H1 (cell line): ENCODE results near the gene GTF2A2. TPM values are rescaled to one million over a fixed set of nuclear protein-coding genes. Genes with fewer than 3 reads are reported as not detected.

ENCODE experiments used
- CTCF ChIA-PET: fragments of 300-600 bp; sonication (Branson Sonifier 250); formaldehyde crosslinking; loops from one replicate; lab custom pipeline; 2021; ENCODE audit not compliant: partially characterized antibody; lab: Charles Lee
- POLR2A ChIA-PET: fragments of 300-600 bp; sonication (Branson Sonifier 250); formaldehyde crosslinking; loops from one replicate; lab custom pipeline; 2021; ENCODE audit warnings: inconsistent platforms; ENCODE audit not compliant: partially characterized antibody; lab: Charles Lee
- DNase-seq, 2 experiments: peaks; one replicate each; pipeline versions ENCODE4 v3.0.0 to v3.0.0-alpha.2; 2010 to 2022; ENCODE audit warnings: low spot score in 2 of 2, low read depth in 1 of 2, mixed read lengths in 1 of 2
- FAIRE-seq: peaks from 2 replicates; lab custom pipeline; 2011; peaks lifted over from hg19 to GRCh38; lab: Jason Lieb, UNC
- H2AFZ ChIP-seq: 2 replicates; pipeline ENCODE4 v1.8.1; 2012; ENCODE audit warnings: low read length, inconsistent platforms
- H2AK5ac ChIP-seq: 2 replicates; pipeline ENCODE4 v1.6.1; 2013; ENCODE audit warnings: low read depth, low read length
- H2BK120ac ChIP-seq: replicated peaks from 2 replicates; pipeline ENCODE3; 2013; ENCODE audit warnings: low read depth, low read length, inconsistent platforms
- H2BK12ac ChIP-seq: 2 replicates; pipeline ENCODE4 v1.6.1; 2013; ENCODE audit warnings: low read depth, low read length
- H2BK15ac ChIP-seq: 2 replicates; pipeline ENCODE4 v1.6.1; 2013; ENCODE audit warnings: low read length
- H2BK20ac ChIP-seq: 2 replicates; pipeline ENCODE4 v1.6.1; 2013; ENCODE audit warnings: low read length
- H2BK5ac ChIP-seq: 2 replicates; pipeline ENCODE4 v1.6.1; 2013; ENCODE audit warnings: low read depth, low read length
- H3K14ac ChIP-seq: 2 replicates; pipeline ENCODE4 v1.6.1; 2013; ENCODE audit warnings: inconsistent platforms; ENCODE audit not compliant: insufficient read length
- H3K18ac ChIP-seq: 2 replicates; pipeline ENCODE4 v1.6.1; 2013; ENCODE audit warnings: low read length; ENCODE audit errors: extremely low read depth
- H3K23ac ChIP-seq: 2 replicates; pipeline ENCODE4 v1.6.1; 2013; ENCODE audit warnings: inconsistent platforms; ENCODE audit not compliant: insufficient read length
- H3K23me2 ChIP-seq: 2 replicates; pipeline ENCODE4 v1.6.1; 2013; ENCODE audit warnings: low read depth, low read length
- H3K27ac ChIP-seq: 2 replicates; pipeline ENCODE4 v1.6.1; 2011; ENCODE audit warnings: low read depth, low read length, inconsistent platforms
- H3K27me3 ChIP-seq, 4 experiments: replicated peaks in 1 of 4; 1 replicate in 1 of 4; 2 replicates in 3 of 4; pipeline versions ENCODE4 v1.6.1 to v1.8.1; 2011 to 2013; ENCODE audit warnings: low read length in 3 of 4, mild to moderate bottlenecking in 3 of 4, inconsistent platforms in 2 of 4, mixed read lengths in 2 of 4, moderate library complexity in 1 of 4; ENCODE audit not compliant: control insufficient read depth in 3 of 4, insufficient read depth in 3 of 4; ENCODE audit errors: extremely low read depth in 1 of 4
- H3K36me3 ChIP-seq, 4 experiments: 2 replicates each; pipeline versions ENCODE4 v1.6.1 to v1.8.1; 2011 to 2013; ENCODE audit warnings: mild to moderate bottlenecking in 4 of 4, low read length in 3 of 4, moderate library complexity in 2 of 4, control low read depth in 1 of 4, inconsistent platforms in 1 of 4; ENCODE audit not compliant: insufficient read depth in 4 of 4, control insufficient read depth in 2 of 4
- H3K4ac ChIP-seq: replicated peaks from 2 replicates; pipeline ENCODE3; 2013; ENCODE audit warnings: low read length, low read depth, mixed read lengths, inconsistent platforms; ENCODE audit not compliant: insufficient read length
- H3K4me1 ChIP-seq, 4 experiments: replicated peaks in 1 of 4; 1 replicate in 1 of 4; 2 replicates in 3 of 4; pipeline versions ENCODE4 v1.6.1 to v1.8.1; 2011 to 2013; ENCODE audit warnings: low read length in 3 of 4, inconsistent platforms in 2 of 4, mixed read lengths in 1 of 4; ENCODE audit not compliant: insufficient read depth in 4 of 4, control insufficient read depth in 3 of 4
- H3K4me2 ChIP-seq, 2 experiments: 2 replicates each; pipeline versions ENCODE4 v1.6.1 to v1.8.1; 2011 to 2013; ENCODE audit warnings: low read depth in 2 of 2, low read length in 2 of 2, control low read depth in 1 of 2, inconsistent platforms in 1 of 2, mild to moderate bottlenecking in 1 of 2; ENCODE audit not compliant: insufficient read depth in 1 of 2
- H3K4me3 ChIP-seq, 4 experiments: fragments of 200-600, 300-600 bp in 1 of 4; sonication (generic), shearing (Covaris generic), sonication (Bioruptor Twin) in 1 of 4; 2 replicates each; pipeline versions ENCODE4 v1.5.1 to v1.8.1; 2011 to 2016; ENCODE audit warnings: low read length in 4 of 4, low read depth in 3 of 4, control low read depth in 2 of 4, inconsistent platforms in 2 of 4, mild to moderate bottlenecking in 2 of 4, mixed read lengths in 1 of 4, moderate library complexity in 1 of 4; ENCODE audit not compliant: insufficient read depth in 2 of 4; ENCODE audit errors: extremely low read depth in 1 of 4
- H3K56ac ChIP-seq: replicated peaks from 2 replicates; pipeline ENCODE3; 2013; ENCODE audit warnings: low read depth, mild to moderate bottlenecking, mixed read lengths, low read length, inconsistent platforms; ENCODE audit not compliant: insufficient read length
- H3K79me1 ChIP-seq: 2 replicates; pipeline ENCODE4 v1.6.1; 2013; ENCODE audit warnings: low read depth, low read length, control low read depth
- H3K79me2 ChIP-seq, 2 experiments: 2 replicates each; pipeline versions ENCODE4 v1.6.1 to v1.8.1; 2012 to 2013; ENCODE audit warnings: low read length in 2 of 2, mild to moderate bottlenecking in 2 of 2, inconsistent platforms in 1 of 2; ENCODE audit not compliant: insufficient read depth in 2 of 2, control insufficient read depth in 1 of 2
- H3K9ac ChIP-seq, 4 experiments: replicated peaks in 1 of 4; 1 replicate in 1 of 4; 2 replicates in 3 of 4; pipeline versions ENCODE4 v1.6.1 to v1.8.1; 2011 to 2013; ENCODE audit warnings: low read depth in 3 of 4, low read length in 3 of 4, control low read depth in 2 of 4, mild to moderate bottlenecking in 2 of 4, moderate library complexity in 2 of 4, inconsistent platforms in 1 of 4; ENCODE audit errors: extremely low read depth in 1 of 4
- H3K9me3 ChIP-seq, 2 experiments: 2 replicates each; pipeline versions ENCODE4 v1.6.1 to v1.8.1; 2012 to 2013; ENCODE audit warnings: mild to moderate bottlenecking in 2 of 2, moderate library complexity in 2 of 2, control low read depth in 1 of 2, inconsistent platforms in 1 of 2, low read depth in 1 of 2, low read length in 1 of 2, mixed read lengths in 1 of 2; ENCODE audit not compliant: insufficient read depth in 2 of 2
- H4K20me1 ChIP-seq, 2 experiments: replicated peaks in 1 of 2; 2 replicates each; pipeline versions ENCODE3 to v1.8.1; 2011 to 2013; ENCODE audit warnings: inconsistent platforms in 2 of 2, low read length in 2 of 2, mild to moderate bottlenecking in 1 of 2; ENCODE audit not compliant: insufficient read depth in 2 of 2, control insufficient read depth in 1 of 2
- H4K5ac ChIP-seq: 2 replicates; pipeline ENCODE4 v1.6.1; 2013; ENCODE audit warnings: low read length, low read depth, mixed read lengths, inconsistent platforms; ENCODE audit not compliant: insufficient read length
- H4K8ac ChIP-seq: 2 replicates; pipeline ENCODE4 v1.8.0; 2013; ENCODE audit warnings: mild to moderate bottlenecking, moderate library complexity, low read length, inconsistent platforms; ENCODE audit not compliant: insufficient read depth; ENCODE audit errors: extremely low read depth
- H4K91ac ChIP-seq: replicated peaks from 2 replicates; pipeline ENCODE3; 2013; ENCODE audit warnings: low read length, mixed read lengths, inconsistent platforms; ENCODE audit not compliant: insufficient read length
- ATF3 ChIP-seq: IDR thresholded peaks from 2 replicates; pipeline ENCODE4 v1.6.1; 2011; ENCODE audit warnings: low read depth, mild to moderate bottlenecking, low read length; ENCODE audit not compliant: insufficient read depth
- BRCA1 ChIP-seq: IDR thresholded peaks from 2 replicates; pipeline ENCODE4 v1.6.1; 2012; ENCODE audit warnings: low read depth, low read length, improper control_type of control experiment
- CHD2 ChIP-seq: IDR thresholded peaks from 2 replicates; pipeline ENCODE4 v1.6.1; 2012; ENCODE audit warnings: low read length, improper control_type of control experiment
- E2F6 ChIP-seq: IDR thresholded peaks from 2 replicates; pipeline ENCODE4 v1.6.1; 2012; ENCODE audit warnings: inconsistent platforms
- EZH2 ChIP-seq: fragments of 200-600 bp; sonication (generic); IDR thresholded peaks from 2 replicates; pipeline ENCODE4 v1.7.1; 2012; ENCODE audit warnings: low read depth, mild to moderate bottlenecking, moderate library complexity, low read length, inconsistent platforms; ENCODE audit not compliant: severe bottlenecking
- JUND ChIP-seq: IDR thresholded peaks from 2 replicates; pipeline ENCODE4 v1.6.1; 2011; ENCODE audit warnings: mild to moderate bottlenecking, improper control_type of control experiment, low read length
- KDM1A ChIP-seq: fragments of 200-600, 300-600 bp; sonication (generic); IDR thresholded peaks from 2 replicates; pipeline ENCODE4 v1.7.1; 2016; ENCODE audit warnings: mild to moderate bottlenecking, low read length, borderline replicate concordance
- MAX ChIP-seq: IDR thresholded peaks from 2 replicates; pipeline ENCODE4 v1.6.1; 2012; ENCODE audit warnings: inconsistent platforms
- RXRA ChIP-seq: IDR thresholded peaks from 2 replicates; pipeline ENCODE4 v1.6.1; 2011; ENCODE audit warnings: low read depth, mild to moderate bottlenecking, low read length, moderate library complexity; ENCODE audit not compliant: insufficient read depth
- SAP30 ChIP-seq: fragments of 300-600 bp; sonication (generic); IDR thresholded peaks from 2 replicates; pipeline ENCODE4 v1.7.1; 2012; ENCODE audit warnings: low read length, moderate library complexity, mild to moderate bottlenecking, inconsistent platforms; ENCODE audit not compliant: insufficient read depth, insufficient replicate concordance
- SIRT6 ChIP-seq: IDR thresholded peaks from one replicate; pipeline ENCODE4 v1.7.1; 2012; ENCODE audit warnings: low read length, inconsistent platforms
- WGBS, 2 experiments: shearing (Covaris generic) in 1 of 2; methylation state at CpG; one replicate each; pipeline versions ENCODE4 v1.1.6 to v1.1.7; 2013 to 2015; ENCODE audit warnings: low lambda C conversion rate in 2 of 2, mixed read lengths in 2 of 2, inconsistent platforms in 1 of 2, low coverage in 1 of 2, missing lambda C conversion rate in 1 of 2; ENCODE audit not compliant: insufficient replicate concordance in 2 of 2, insufficient coverage in 1 of 2, insufficient read length in 1 of 2; ENCODE audit errors: extremely low coverage in 1 of 2, missing lambda C conversion rate in 1 of 2; 5-methylcytosine and 5-hydroxymethylcytosine counted together
- polyA plus RNA-seq, 7 experiments: library from polyadenylated mRNA; depleted of rRNA in 3 of 7; stranded (reverse) in 5 of 7; unstranded in 2 of 7; fragments of >200 nt in 5 of 7; fragments of 200-250 nt in 2 of 7; gene quantifications; 1 replicate in 5 of 7; 2 replicates in 1 of 7; 4 replicates in 1 of 7; pipeline versions ENCODE4 v1.2.1 to v1.2.3, GENCODE V29; 2011 to 2013; ENCODE audit warnings: missing spikeins in 2 of 7, mixed read lengths in 2 of 7
- total RNA-seq: library from RNA; stranded (reverse); fragmentation: NEBNext Ultra II Directional; extraction: Animal tissue kit (Norgen Biotek cat#: 25700); gene quantifications from 2 replicates; pipeline ENCODE4 v1.2.1, GENCODE V29; 2021

Gene GTF2A2
- total and polyA plus RNA-seq, 2 of the 8 experiments (the other 6 are each of a cell fraction or from before 2014, with no cell fraction given) = 52.2 to 161 TPM

GRCh38 chr15:59646277-59646676 is 11.0 kb downstream of the GTF2A2 start:
- Histone ChIP-seq H3K27ac (no peak overlapping the region), H3K18ac (no peak overlapping the region), H2AFZ (no peak overlapping the region), H3K14ac (no peak overlapping the region), H3K56ac (no peak overlapping the region), H3K23me2 (no peaks in the 10 kb centered on the region), H3K4me1 (no peaks in the 10 kb centered on the region), H2BK120ac (no peak overlapping the region), H2BK5ac (no peak overlapping the region), H3K9me3 (no peaks in the 10 kb centered on the region), H3K9ac (no peak overlapping the region), H4K5ac (no peak overlapping the region), H2AK5ac (no peak overlapping the region), H2BK15ac (no peak overlapping the region), H3K36me3 (peaks cover 5 to 48% (median 19%) of the 10 kb centered on the region in 4 experiments; a peak in 6 of 8 replicates), H3K79me1 (no peaks in the 10 kb centered on the region), H4K20me1 (peaks cover 2 to 3% of the 10 kb centered on the region in 2 experiments), H4K91ac (no peak overlapping the region), H3K23ac (no peak overlapping the region), H3K79me2 (no peaks in the 10 kb centered on the region), H2BK20ac (no peak overlapping the region), H3K4ac (no peak overlapping the region), H3K4me3 (no peak overlapping the region), H3K4me2 (no peak overlapping the region), H4K8ac (no peak overlapping the region), H2BK12ac (no peak overlapping the region), H3K27me3 (no peaks in the 10 kb centered on the region)
- FAIRE-seq (no peak), DNase-seq (no peak)
- WGBS, 2 experiments = 94% methylated on average over 1 of the region's 1 CpG; no CpG with 5 or more reads in 1 of the 2 experiments
- POLR2A ChIA-PET = interaction anchor here (1.1 to 1.6 kb wide), 2 partner anchors 12 to 117 kb away, joined by 3 to 9 read pairs; partner anchors contain the start of gene GTF2A2
- CTCF ChIA-PET = interaction anchor here (1.1 to 2.8 kb wide), 3 partner anchors 13 to 114 kb away, joined by 3 to 9 read pairs (median 6); no protein-coding TSS in a partner anchor
- TF ChIP-seq JUND = no peak
- no peak for TF ChIP-seq E2F6
- no peak for TF ChIP-seq KDM1A
- no peak for TF ChIP-seq RXRA
- TF ChIP-seq MAX = no peak
- TF ChIP-seq ATF3 = no peak
- TF ChIP-seq SAP30 = no peak
- no peak for TF ChIP-seq SIRT6
- no peak for TF ChIP-seq CHD2
- TF ChIP-seq EZH2 = no peak
- no peak for TF ChIP-seq BRCA1
